ENCODE results near the gene NPAS3. TPM values are rescaled to one million over a fixed set of nuclear protein-coding genes. Genes with fewer than 3 reads are reported as not detected.
A peak's percentile ranks its signal among the peaks of the same experiment; 100 is the strongest.

The NPAS3 gene
- total RNA-seq, 1 experiment from 2014 or later: 0.35 TPM

DNA sequence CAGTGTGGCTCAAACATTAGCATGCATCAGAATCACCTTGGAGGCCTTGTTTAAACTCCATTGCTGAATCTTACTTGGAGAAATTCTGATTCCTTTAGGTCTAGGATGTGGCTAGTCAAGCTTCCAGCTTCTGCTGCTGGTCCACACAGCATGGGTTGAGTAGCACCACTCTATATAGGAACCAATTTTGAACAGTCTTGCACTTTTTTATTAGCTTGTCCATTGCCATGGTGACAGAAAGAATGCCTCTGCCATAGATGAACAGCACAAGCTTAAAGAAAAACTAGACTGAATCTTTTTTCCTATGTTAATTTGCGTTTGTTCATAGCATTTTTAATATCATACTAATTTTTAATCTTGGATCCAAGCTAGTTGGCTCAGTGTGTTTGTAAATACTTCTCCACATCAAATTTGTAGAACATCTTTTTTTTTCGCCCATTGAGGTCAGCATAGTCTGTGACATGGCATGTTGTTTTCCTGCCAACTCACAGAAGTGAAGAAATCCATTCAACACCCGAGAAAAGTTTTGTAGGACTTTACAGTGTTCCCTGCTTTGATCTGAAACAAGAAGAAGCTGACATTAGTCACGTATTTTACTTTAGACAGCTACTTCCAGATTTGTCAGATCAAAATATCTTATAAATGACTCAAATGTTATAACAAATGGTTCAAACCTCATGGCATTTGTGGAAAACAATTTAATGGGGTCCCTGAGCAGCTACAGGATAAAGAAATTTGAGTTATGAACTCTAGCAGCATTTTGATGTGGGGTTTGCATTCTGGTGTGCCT lies 573.4 kb downstream of the NPAS3 start:
- DNase-seq (ENCODE audit: unreplicated experiment): peak; percentile 64

DNA sequence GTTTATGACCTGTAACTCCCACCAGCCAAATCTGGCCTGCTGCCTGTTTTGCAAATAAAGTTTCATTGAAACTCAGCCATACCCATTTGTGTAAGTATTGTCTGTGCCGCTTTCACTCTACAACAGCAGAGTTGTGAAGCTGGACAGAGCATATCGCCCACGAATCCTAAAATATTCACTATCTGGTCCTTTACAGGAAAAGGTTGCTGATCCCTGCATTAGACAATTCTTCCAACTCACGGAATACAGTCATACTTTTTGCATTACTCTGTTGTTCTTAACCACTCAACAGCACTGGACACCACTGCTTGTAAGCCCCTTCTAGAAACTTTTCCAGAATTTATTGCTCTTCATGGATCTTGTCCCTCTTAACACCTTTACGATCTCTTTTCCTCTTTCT lies 576.8 kb downstream of the NPAS3 start:
- Mint-ChIP-seq H3K36me3 (ENCODE audit: insufficient read depth, unreplicated experiment) (no peaks in the 10 kb centered on the region), H3K4me3 (ENCODE audit: unreplicated experiment) (no peak overlapping the region), H3K4me1 (ENCODE audit: insufficient read depth, unreplicated experiment) (peaks cover 2% of the 10 kb centered on the region), H3K27me3 (ENCODE audit: insufficient read depth, unreplicated experiment) (no peaks in the 10 kb centered on the region), H3K9me3 (ENCODE audit: unreplicated experiment) (no peaks in the 10 kb centered on the region), H3K27ac (ENCODE audit: low read depth, unreplicated experiment) (no peak overlapping the region)
- POLR2A ChIA-PET: no interaction called here
- TF ChIP-seq, protein P1, sequence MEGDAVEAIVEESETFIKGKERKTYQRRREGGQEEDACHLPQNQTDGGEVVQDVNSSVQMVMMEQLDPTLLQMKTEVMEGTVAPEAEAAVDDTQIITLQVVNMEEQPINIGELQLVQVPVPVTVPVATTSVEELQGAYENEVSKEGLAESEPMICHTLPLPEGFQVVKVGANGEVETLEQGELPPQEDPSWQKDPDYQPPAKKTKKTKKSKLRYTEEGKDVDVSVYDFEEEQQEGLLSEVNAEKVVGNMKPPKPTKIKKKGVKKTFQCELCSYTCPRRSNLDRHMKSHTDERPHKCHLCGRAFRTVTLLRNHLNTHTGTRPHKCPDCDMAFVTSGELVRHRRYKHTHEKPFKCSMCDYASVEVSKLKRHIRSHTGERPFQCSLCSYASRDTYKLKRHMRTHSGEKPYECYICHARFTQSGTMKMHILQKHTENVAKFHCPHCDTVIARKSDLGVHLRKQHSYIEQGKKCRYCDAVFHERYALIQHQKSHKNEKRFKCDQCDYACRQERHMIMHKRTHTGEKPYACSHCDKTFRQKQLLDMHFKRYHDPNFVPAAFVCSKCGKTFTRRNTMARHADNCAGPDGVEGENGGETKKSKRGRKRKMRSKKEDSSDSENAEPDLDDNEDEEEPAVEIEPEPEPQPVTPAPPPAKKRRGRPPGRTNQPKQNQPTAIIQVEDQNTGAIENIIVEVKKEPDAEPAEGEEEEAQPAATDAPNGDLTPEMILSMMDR (IDR thresholded peaks at IDR 0.05; ENCODE audit: unreplicated experiment): no peak
- no TSS peak for BruUV-seq (replicated peaks)
- DNase-seq (ENCODE audit: unreplicated experiment): no peak
- CTCF ChIA-PET: no interaction called here
- intact Hi-C loops (cut with micrococcal nuclease): no loop called here

More for the DNA sequence above, 573.4 kb downstream of the NPAS3 start:
- Mint-ChIP-seq H3K27ac (ENCODE audit: low read depth, unreplicated experiment) (no peak overlapping the region), H3K27me3 (ENCODE audit: insufficient read depth, unreplicated experiment) (no peaks in the 10 kb centered on the region), H3K36me3 (ENCODE audit: insufficient read depth, unreplicated experiment) (no peaks in the 10 kb centered on the region), H3K9me3 (ENCODE audit: unreplicated experiment) (no peaks in the 10 kb centered on the region), H3K4me1 (ENCODE audit: insufficient read depth, unreplicated experiment) (peaks cover 8% of the 10 kb centered on the region), H3K4me3 (ENCODE audit: unreplicated experiment) (no peak overlapping the region)
- intact Hi-C loops (cut with micrococcal nuclease): loop anchor here (1.0 kb wide), 1 partner anchor 280 kb away; no protein-coding TSS in a partner anchor
- ChIA-PET POLR2A (interaction anchor here (0.6 to 0.7 kb wide), 2 partner anchors 25 to 1043 kb away, joined by 3 to 4 read pairs; no protein-coding TSS in a partner anchor), CTCF (interaction anchor here (0.6 to 1.8 kb wide), 7 partner anchors 10 to 936 kb away, joined by 3 to 6 read pairs (median 4); no protein-coding TSS in a partner anchor)
- TF ChIP-seq, protein P1 (IDR thresholded peaks at IDR 0.05; ENCODE audit: unreplicated experiment): no peak
- no TSS peak for BruUV-seq (replicated peaks)

DNA sequence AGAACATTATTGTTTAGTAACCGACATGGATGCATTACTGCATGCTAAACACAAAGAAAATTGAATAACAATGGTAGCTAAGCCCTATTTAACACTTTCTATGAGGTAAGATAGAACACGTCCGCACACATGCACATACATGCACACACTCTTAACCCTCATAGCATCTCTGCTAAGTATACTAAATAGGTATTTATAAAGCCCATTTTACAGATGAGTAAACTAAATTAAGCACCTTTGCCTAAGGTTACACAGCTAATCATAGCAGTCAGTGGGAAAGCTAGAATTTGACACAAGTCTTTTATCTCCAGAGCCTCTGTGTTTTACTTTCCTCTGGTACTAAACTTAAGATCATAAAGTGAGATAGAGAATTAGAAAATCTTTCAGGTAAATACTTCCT lies 577.2 kb downstream of the NPAS3 start:
- no peaks in the 10 kb centered on the region for H3K27me3 Mint-ChIP-seq (ENCODE audit: insufficient read depth, unreplicated experiment)
- ChIA-PET POLR2A (no interaction called here), CTCF (no interaction called here)
- H3K4me1 Mint-ChIP-seq (ENCODE audit: insufficient read depth, unreplicated experiment): no peaks in the 10 kb centered on the region
- intact Hi-C loops (cut with micrococcal nuclease): no loop called here
- BruUV-seq (replicated peaks): no TSS peak
- H3K36me3 Mint-ChIP-seq (ENCODE audit: insufficient read depth, unreplicated experiment): no peaks in the 10 kb centered on the region
- no peak overlapping the region for H3K4me3 Mint-ChIP-seq (ENCODE audit: unreplicated experiment)
- H3K9me3 Mint-ChIP-seq (ENCODE audit: unreplicated experiment): no peaks in the 10 kb centered on the region
- no peak for DNase-seq (ENCODE audit: unreplicated experiment)
- TF ChIP-seq, protein P1 (IDR thresholded peaks at IDR 0.05; ENCODE audit: unreplicated experiment): no peak
- no peak overlapping the region for H3K27ac Mint-ChIP-seq (ENCODE audit: low read depth, unreplicated experiment)

DNA sequence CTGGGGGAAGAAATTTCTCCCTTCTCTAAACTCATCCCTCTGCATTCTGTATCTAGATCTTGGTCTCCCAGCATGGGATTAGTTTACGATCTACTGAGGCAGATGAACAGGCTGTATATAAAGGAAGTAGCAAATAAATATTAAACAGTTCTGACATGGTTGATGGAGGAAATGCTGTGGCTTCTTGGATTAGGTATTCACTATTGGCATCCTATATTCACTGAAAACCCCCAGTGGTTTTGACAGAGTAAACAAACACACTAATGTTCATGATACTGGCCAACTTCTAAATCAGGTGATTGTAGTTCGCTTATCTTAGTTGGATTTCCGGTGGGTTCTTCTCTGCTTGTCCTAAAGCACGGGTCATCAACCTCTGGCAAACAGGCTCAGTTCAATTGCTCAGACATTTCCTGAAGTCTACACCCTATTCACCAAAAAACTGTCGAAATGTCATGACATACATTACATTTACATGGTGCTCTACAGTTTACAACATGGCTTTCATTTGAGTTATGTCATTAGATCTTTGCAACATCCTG lies 578.3 kb downstream of the NPAS3 start:
- DNase-seq (ENCODE audit: unreplicated experiment): no peak
- ChIA-PET CTCF (no interaction called here), POLR2A (no interaction called here)
- TF ChIP-seq, protein P1 (IDR thresholded peaks at IDR 0.05; ENCODE audit: unreplicated experiment): no peak
- Mint-ChIP-seq H3K27ac (ENCODE audit: low read depth, unreplicated experiment) (no peak overlapping the region), H3K36me3 (ENCODE audit: insufficient read depth, unreplicated experiment) (no peaks in the 10 kb centered on the region), H3K9me3 (ENCODE audit: unreplicated experiment) (no peaks in the 10 kb centered on the region), H3K4me3 (ENCODE audit: unreplicated experiment) (no peak overlapping the region), H3K27me3 (ENCODE audit: insufficient read depth, unreplicated experiment) (no peaks in the 10 kb centered on the region), H3K4me1 (ENCODE audit: insufficient read depth, unreplicated experiment) (no peaks in the 10 kb centered on the region)
- intact Hi-C loops (cut with micrococcal nuclease): no loop called here
- no TSS peak for BruUV-seq (replicated peaks)
